Measurements from ENCODE around the gene TTC28. TPM values are rescaled to one million over a fixed set of nuclear protein-coding genes. Genes with fewer than 3 reads are reported as not detected.

TTC28 gene
- total and polyA plus RNA-seq, 10 of the 15 experiments (the other 5 are each of a cell fraction or from before 2014, with no cell fraction given): 0.15 to 8.4 (median 1.4) TPM

- POLR2A ChIA-PET: no interaction called here
- Histone ChIP-seq H3K9me3 (replicated peaks; ENCODE audit: control insufficient read depth, insufficient read depth, low read length) (no peaks in the 10 kb centered on the region), H3K79me2 (ENCODE audit: control insufficient read depth, insufficient read depth, low read length) (no peaks in the 10 kb centered on the region), H3K36me3 (ENCODE audit: control insufficient read depth in 2 of 2, insufficient read depth in 2 of 2, low read length in 1 of 2) (no peaks in the 10 kb centered on the region), H3K27me3 (replicated peaks in 1 of 2; ENCODE audit: control insufficient read depth in 2 of 2, insufficient read depth in 2 of 2, low read length in 1 of 2) (peaks cover 2 to 3% of the 10 kb centered on the region in 2 experiments; a peak in 3 of 4 replicates), H3K27ac (ENCODE audit: control insufficient read depth, insufficient read depth) (no peak overlapping the region), H3K4me1 (ENCODE audit: control insufficient read depth, insufficient read depth, low read length) (no peaks in the 10 kb centered on the region), H3K4me2 (ENCODE audit: control insufficient read depth, insufficient read depth) (no peak overlapping the region), H2AFZ (ENCODE audit: control insufficient read depth, low read depth, low read length) (no peak overlapping the region), H3K4me3 (no peak overlapping the region), H4K20me1 (ENCODE audit: control insufficient read depth, insufficient read depth) (no peaks in the 10 kb centered on the region), H3K9ac (ENCODE audit: control insufficient read depth, insufficient read depth, low read length) (no peak overlapping the region)
- no peak for DNase-seq (ENCODE audit: low read depth, low spot score)
- no TSS peak for BruUV-seq (replicated peaks)
- no peak for ATAC-seq
- CTCF ChIA-PET: no interaction called here
- intact Hi-C loops (cut with micrococcal nuclease; ENCODE audit: unreplicated experiment): no loop called here
- RAD21 ChIA-PET (ENCODE audit: unreplicated experiment): no interaction called here
- whole genome bisulfite sequencing (ENCODE audit: insufficient coverage, insufficient replicate concordance, low lambda C conversion rate, missing lambda C conversion rate): 49% methylated on average over 2 of the region's 2 CpGs
- no peak for FAIRE-seq
- SMC1A ChIA-PET (ENCODE audit: uncharacterized antibody, unreplicated experiment): no interaction called here
- in situ Hi-C loops (cut with MboI): no loop called here
- no peak for TF ChIP-seq ZNF687 (IDR thresholded peaks at IDR 0.05)
- TF ChIP-seq RFX5 (IDR thresholded peaks at IDR 0.05; ENCODE audit: low read depth, low read length): no peak
- TF ChIP-seq, protein P1, sequence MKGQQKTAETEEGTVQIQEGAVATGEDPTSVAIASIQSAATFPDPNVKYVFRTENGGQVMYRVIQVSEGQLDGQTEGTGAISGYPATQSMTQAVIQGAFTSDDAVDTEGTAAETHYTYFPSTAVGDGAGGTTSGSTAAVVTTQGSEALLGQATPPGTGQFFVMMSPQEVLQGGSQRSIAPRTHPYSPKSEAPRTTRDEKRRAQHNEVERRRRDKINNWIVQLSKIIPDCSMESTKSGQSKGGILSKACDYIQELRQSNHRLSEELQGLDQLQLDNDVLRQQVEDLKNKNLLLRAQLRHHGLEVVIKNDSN (IDR thresholded peaks at IDR 0.05; ENCODE audit: borderline replicate concordance, extremely low read length, insufficient read depth, low read depth, low read length): no peak
- TF ChIP-seq FOS (IDR thresholded peaks at IDR 0.05; ENCODE audit: borderline replicate concordance, extremely low read depth, insufficient read length): no peak
- TF ChIP-seq MEF2A (IDR thresholded peaks at IDR 0.05; ENCODE audit: insufficient read depth, low read depth, low read length): no peak
- TF ChIP-seq TARDBP (IDR thresholded peaks at IDR 0.05; ENCODE audit: borderline replicate concordance): no peak
- TF ChIP-seq ZBTB4 (CRISPR knock-in tag; IDR thresholded peaks at IDR 0.05): no peak
- no peak for TF ChIP-seq JUND (IDR thresholded peaks at IDR 0.05; ENCODE audit: low read depth, low read length)
- no peak for TF ChIP-seq RCOR1 (conservative IDR thresholded peaks at IDR 0.05; ENCODE audit: low read depth, low read length)
- TF ChIP-seq, protein P2, sequence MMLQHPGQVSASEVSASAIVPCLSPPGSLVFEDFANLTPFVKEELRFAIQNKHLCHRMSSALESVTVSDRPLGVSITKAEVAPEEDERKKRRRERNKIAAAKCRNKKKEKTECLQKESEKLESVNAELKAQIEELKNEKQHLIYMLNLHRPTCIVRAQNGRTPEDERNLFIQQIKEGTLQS (IDR thresholded peaks at IDR 0.05; ENCODE audit: borderline replicate concordance, extremely low read depth, low read depth, low read length): no peak
- no peak for TF ChIP-seq SREBF2 (IDR thresholded peaks at IDR 0.05; ENCODE audit: low read length)
- TF ChIP-seq CBX5 (IDR thresholded peaks at IDR 0.05; ENCODE audit: low read depth): no peak
- no peak for TF ChIP-seq BMI1 (IDR thresholded peaks at IDR 0.05; ENCODE audit: borderline replicate concordance)
- TF ChIP-seq, protein P3, sequence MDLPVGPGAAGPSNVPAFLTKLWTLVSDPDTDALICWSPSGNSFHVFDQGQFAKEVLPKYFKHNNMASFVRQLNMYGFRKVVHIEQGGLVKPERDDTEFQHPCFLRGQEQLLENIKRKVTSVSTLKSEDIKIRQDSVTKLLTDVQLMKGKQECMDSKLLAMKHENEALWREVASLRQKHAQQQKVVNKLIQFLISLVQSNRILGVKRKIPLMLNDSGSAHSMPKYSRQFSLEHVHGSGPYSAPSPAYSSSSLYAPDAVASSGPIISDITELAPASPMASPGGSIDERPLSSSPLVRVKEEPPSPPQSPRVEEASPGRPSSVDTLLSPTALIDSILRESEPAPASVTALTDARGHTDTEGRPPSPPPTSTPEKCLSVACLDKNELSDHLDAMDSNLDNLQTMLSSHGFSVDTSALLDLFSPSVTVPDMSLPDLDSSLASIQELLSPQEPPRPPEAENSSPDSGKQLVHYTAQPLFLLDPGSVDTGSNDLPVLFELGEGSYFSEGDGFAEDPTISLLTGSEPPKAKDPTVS (IDR thresholded peaks at IDR 0.05; ENCODE audit: low read depth, low read length): no peak
These were observed 560.5 kb downstream of the TTC28 start for GRCh38 chr22:28118957-28119631.

All from GM12878 (cell line).